H1 (cell line): ENCODE results near the gene EIF5A2. TPM values are rescaled to one million over a fixed set of nuclear protein-coding genes. Genes with fewer than 3 reads are reported as not detected.

Experiments used
- BCL11A ChIP-seq, 2 experiments: IDR thresholded peaks; one replicate each; pipeline ENCODE4 v1.6.1; 2011; ENCODE audit warnings: low read depth in 2 of 2, low read length in 2 of 2, mild to moderate bottlenecking in 2 of 2
- CHD2 ChIP-seq: IDR thresholded peaks from 2 replicates; pipeline ENCODE4 v1.6.1; 2012; ENCODE audit warnings: low read length, improper control_type of control experiment
- FOSL1 ChIP-seq: IDR thresholded peaks from 2 replicates; pipeline ENCODE4 v1.6.1; 2011; ENCODE audit warnings: mild to moderate bottlenecking, low read depth, low read length, moderate library complexity; ENCODE audit not compliant: insufficient read depth
- RAD21 ChIP-seq, 2 experiments: IDR thresholded peaks in 1 of 2; conservative IDR thresholded peaks in 1 of 2; 2 replicates each; pipeline ENCODE4 v1.6.1; 2011; ENCODE audit warnings: low read depth in 2 of 2, low read length in 2 of 2, improper control_type of control experiment in 1 of 2, inconsistent platforms in 1 of 2, mild to moderate bottlenecking in 1 of 2, moderate library complexity in 1 of 2
- SP4 ChIP-seq: IDR thresholded peaks from 2 replicates; pipeline ENCODE4 v1.6.1; 2012; ENCODE audit warnings: low read length, inconsistent platforms
- SUZ12 ChIP-seq: fragments of 200-600 bp; sonication (generic); IDR thresholded peaks from 2 replicates; pipeline ENCODE4 v1.6.1; 2012; ENCODE audit warnings: mild to moderate bottlenecking, inconsistent platforms, low read length, moderate library complexity, mixed read lengths
- polyA plus RNA-seq, 7 experiments: library from polyadenylated mRNA; depleted of rRNA in 3 of 7; stranded (reverse) in 5 of 7; unstranded in 2 of 7; fragments of >200 nt in 5 of 7; fragments of 200-250 nt in 2 of 7; gene quantifications; 1 replicate in 5 of 7; 2 replicates in 1 of 7; 4 replicates in 1 of 7; pipeline versions ENCODE4 v1.2.1 to v1.2.3, GENCODE V29; 2011 to 2013; ENCODE audit warnings: missing spikeins in 2 of 7, mixed read lengths in 2 of 7
- total RNA-seq: library from RNA; stranded (reverse); fragmentation: NEBNext Ultra II Directional; extraction: Animal tissue kit (Norgen Biotek cat#: 25700); gene quantifications from 2 replicates; pipeline ENCODE4 v1.2.1, GENCODE V29; 2021
- TF ChIP-seq, protein P1 (sequence below): IDR thresholded peaks from 2 replicates; pipeline ENCODE4 v1.6.1; 2012; ENCODE audit warnings: inconsistent platforms

EIF5A2 gene
- total and polyA plus RNA-seq, 2 of the 8 experiments (the other 6 are each of a cell fraction or from before 2014, with no cell fraction given): 1.5 to 15.0 TPM

GRCh38 chr3:170911051-170911450, 2.6 kb upstream of the EIF5A2 start (continued):
- no peak for TF ChIP-seq RAD21 (IDR thresholded peaks at IDR 0.05 in 1 of 2, conservative IDR thresholded peaks at IDR 0.05 in 1 of 2; ENCODE audit: low read depth in 2 of 2, low read length in 2 of 2)
- TF ChIP-seq, protein P1, sequence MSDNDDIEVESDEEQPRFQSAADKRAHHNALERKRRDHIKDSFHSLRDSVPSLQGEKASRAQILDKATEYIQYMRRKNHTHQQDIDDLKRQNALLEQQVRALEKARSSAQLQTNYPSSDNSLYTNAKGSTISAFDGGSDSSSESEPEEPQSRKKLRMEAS: no peak
- no peak for TF ChIP-seq SP4
- TF ChIP-seq SUZ12: no peak
- no peak for TF ChIP-seq FOSL1
- TF ChIP-seq BCL11A (IDR thresholded peaks at IDR 0.05; ENCODE audit: low read depth in 2 of 2, low read length in 2 of 2): no peak
- no peak for TF ChIP-seq CHD2
